Measurements from ENCODE around the gene SCP2.

DNA sequence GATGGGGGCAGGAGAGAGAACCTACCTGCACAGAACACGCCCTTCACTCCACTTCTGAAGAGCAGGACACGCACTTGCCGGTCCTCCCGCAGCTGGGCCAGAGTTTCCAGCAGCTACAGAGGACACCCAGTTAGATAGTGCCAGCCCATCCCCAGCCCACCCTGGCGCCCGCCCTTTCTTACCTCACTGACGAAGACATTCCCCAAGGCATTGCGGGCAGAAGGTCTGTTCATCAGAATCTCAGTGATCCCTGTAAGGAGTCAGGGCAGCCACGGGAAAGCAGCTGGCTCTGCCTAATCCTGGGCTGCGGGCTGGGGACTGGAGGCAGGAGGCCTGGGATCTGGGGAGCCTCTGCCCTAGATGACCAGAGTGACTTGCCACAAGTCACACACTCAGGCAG lies 15.5 kb upstream of the SCP2 start:
- TF ChIP-seq EZH2phosphoT487 (conservative IDR thresholded peaks at IDR 0.05; ENCODE audit: low read length) = no peak
- TF ChIP-seq, protein P1, sequence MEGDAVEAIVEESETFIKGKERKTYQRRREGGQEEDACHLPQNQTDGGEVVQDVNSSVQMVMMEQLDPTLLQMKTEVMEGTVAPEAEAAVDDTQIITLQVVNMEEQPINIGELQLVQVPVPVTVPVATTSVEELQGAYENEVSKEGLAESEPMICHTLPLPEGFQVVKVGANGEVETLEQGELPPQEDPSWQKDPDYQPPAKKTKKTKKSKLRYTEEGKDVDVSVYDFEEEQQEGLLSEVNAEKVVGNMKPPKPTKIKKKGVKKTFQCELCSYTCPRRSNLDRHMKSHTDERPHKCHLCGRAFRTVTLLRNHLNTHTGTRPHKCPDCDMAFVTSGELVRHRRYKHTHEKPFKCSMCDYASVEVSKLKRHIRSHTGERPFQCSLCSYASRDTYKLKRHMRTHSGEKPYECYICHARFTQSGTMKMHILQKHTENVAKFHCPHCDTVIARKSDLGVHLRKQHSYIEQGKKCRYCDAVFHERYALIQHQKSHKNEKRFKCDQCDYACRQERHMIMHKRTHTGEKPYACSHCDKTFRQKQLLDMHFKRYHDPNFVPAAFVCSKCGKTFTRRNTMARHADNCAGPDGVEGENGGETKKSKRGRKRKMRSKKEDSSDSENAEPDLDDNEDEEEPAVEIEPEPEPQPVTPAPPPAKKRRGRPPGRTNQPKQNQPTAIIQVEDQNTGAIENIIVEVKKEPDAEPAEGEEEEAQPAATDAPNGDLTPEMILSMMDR (IDR thresholded peaks at IDR 0.05; ENCODE audit: insufficient read depth, low read length, poor library complexity, severe bottlenecking) = no peak
